NCI-H526 treated with DMSO at 0.1 percent for 48 hours (cell line): Measurements from ENCODE around the gene NFIC.
"Not testable (repeated sequence)": the region's sequence is repeated elsewhere in the genome, so short reads cannot be mapped to it uniquely, and the experiment has no call there.

Experiments
- DNase-seq: peaks from one replicate; lab custom pipeline; 2025; lab: John Stamatoyannopoulos, UW

The NFIC gene

GRCh38 chr19:3452942-3453214 is 86.5 kb downstream of the NFIC start:
- DNase-seq, result not testable (repeated sequence)

- DNase-seq, result no peak
Observed at GRCh38 chr19:3453840-3454239, 87.5 kb downstream of the NFIC start.

- DNase-seq, result no peak
Observed at GRCh38 chr19:3454656-3455392, 88.4 kb downstream of the NFIC start.

GRCh38 chr19:3455393-3455955 is 89.1 kb downstream of the NFIC start:
- DNase-seq, result no peak

- DNase-seq, result no peak
Observed at GRCh38 chr19:3455960-3456601, 89.7 kb downstream of the NFIC start.

- no peak for DNase-seq
Observed at GRCh38 chr19:3456925-3457527, 90.6 kb downstream of the NFIC start.

- DNase-seq, result no peak
Observed at GRCh38 chr19:3457528-3458228, 91.3 kb downstream of the NFIC start.

GRCh38 chr19:3458229-3459088 is 92.1 kb downstream of the NFIC start:
- DNase-seq, result no peak

- DNase-seq, result no peak
Observed at GRCh38 chr19:3459089-3459881, 92.9 kb downstream of the NFIC start.

GRCh38 chr19:3459965-3460582 is 93.7 kb downstream of the NFIC start:
- DNase-seq, result no peak

- DNase-seq, result no peak
Observed at GRCh38 chr19:3462991-3463713, 96.8 kb downstream of the NFIC start.

GRCh38 chr19:3463714-3464586 is 97.6 kb downstream of the NFIC start:
- DNase-seq, result no peak

GRCh38 chr19:3464587-3465235 is 98.3 kb downstream of the NFIC start:
- no peak for DNase-seq

GRCh38 chr19:3465552-3465951 is 99.2 kb downstream of the NFIC start:
- DNase-seq, result no peak

GRCh38 chr19:3466635-3467034 is 100.3 kb downstream of the NFIC start:
- DNase-seq, result no peak

GRCh38 chr19:3467437-3468198 is 101.2 kb downstream of the NFIC start:
- no peak for DNase-seq

GRCh38 chr19:3468211-3468610 is 101.8 kb downstream of the NFIC start:
- DNase-seq, result no peak
